Effector memory CD8-positive, alpha-beta T cell (primary cell): Measurements from ENCODE around the gene FAM228B.
A peak's percentile ranks its signal among the peaks of the same experiment; 100 is the strongest.
"Not testable (repeated sequence)": the region's sequence is repeated elsewhere in the genome, so short reads cannot be mapped to it uniquely, and the experiment has no call there.

ENCODE experiments used
- ATAC-seq: fragments of 150-1000 bp; cut with Tn5 transposase; replicated peaks from 2 replicates; pipeline ENCODE4 v1.10.0; 2021; ENCODE audit warnings: mild to moderate bottlenecking, moderate library complexity
- DNase-seq, 3 experiments: peaks; one replicate each; pipeline ENCODE4 v3.0.0; 2021
- H3K27ac Mint-ChIP-seq, 2 donors: one replicate each; pipeline ENCODE4 v1.8.0; 2022; ENCODE audit warnings: mild to moderate bottlenecking in 2 of 2, mixed read lengths in 2 of 2, moderate library complexity in 2 of 2
- H3K27me3 Mint-ChIP-seq, 2 donors: one replicate each; pipeline ENCODE4 v1.8.0; 2022; ENCODE audit warnings: mixed read lengths in 2 of 2
- H3K36me3 Mint-ChIP-seq: one replicate; pipeline ENCODE4 v1.8.0; 2022; ENCODE audit warnings: mild to moderate bottlenecking, moderate library complexity, mixed read lengths; ENCODE audit not compliant: insufficient read depth
- H3K4me1 Mint-ChIP-seq, 2 donors: one replicate each; pipeline ENCODE4 v1.8.0; 2022; ENCODE audit warnings: low read depth in 2 of 2, mixed read lengths in 2 of 2
- H3K4me3 Mint-ChIP-seq, 2 donors: one replicate each; pipeline ENCODE4 v1.8.0; 2022; ENCODE audit warnings: mild to moderate bottlenecking in 2 of 2, mixed read lengths in 2 of 2, moderate library complexity in 2 of 2
- H3K9me3 Mint-ChIP-seq, 2 donors: one replicate each; pipeline ENCODE4 v1.8.0; 2022; ENCODE audit warnings: mixed read lengths in 2 of 2

Gene FAM228B

DNA sequence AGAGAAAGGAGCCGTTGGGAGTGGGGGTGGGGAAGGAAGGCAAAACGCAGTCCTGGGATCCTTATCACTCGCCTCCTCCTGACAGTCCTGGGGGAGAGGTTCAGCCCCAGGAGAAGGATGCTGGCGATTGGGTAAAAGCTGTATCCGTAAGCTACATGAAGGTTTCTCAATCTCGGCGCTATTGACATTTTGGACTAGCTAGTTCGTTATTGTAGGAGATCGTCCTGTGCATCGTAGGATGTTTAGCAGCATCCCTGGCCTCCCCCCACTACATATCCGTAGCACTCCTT is 38.1 kb upstream of the FAM228B start:
- H3K4me1 Mint-ChIP-seq: peaks cover 8 to 9% of the 10 kb centered on the region in 2 donors
- no peaks in the 10 kb centered on the region for H3K9me3 Mint-ChIP-seq
- H3K4me3 Mint-ChIP-seq: peak overlapping the region; percentile 40 to 85
- H3K27me3 Mint-ChIP-seq: no peaks in the 10 kb centered on the region
- ATAC-seq (no peak), DNase-seq (no peak)
- H3K27ac Mint-ChIP-seq: peak overlapping the region in 1 of 2 donors; percentile 53
- H3K36me3 Mint-ChIP-seq: peaks cover 29% of the 10 kb centered on the region

DNA sequence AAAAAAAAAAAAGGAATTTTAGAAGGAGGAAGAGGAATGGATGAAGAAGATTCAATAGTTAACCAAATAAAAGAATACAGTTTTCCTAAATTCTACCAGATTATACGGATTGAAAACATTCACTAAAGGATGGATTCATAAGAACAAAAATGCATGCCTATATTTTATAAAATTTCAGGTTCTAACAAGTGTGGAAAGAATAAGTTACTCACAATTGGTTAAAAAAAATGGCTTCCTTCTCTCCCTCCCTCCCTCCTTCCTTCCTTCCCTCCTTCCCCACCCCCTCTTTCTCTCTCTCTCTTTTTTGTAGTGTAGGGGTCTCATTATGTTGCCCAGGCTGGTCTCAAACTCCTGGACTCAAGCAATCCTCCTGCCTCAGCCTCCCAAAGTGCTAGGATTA is 37.0 kb upstream of the FAM228B start:
- ATAC-seq: no peak
- Mint-ChIP-seq H3K4me3 (no peak overlapping the region), H3K9me3 (no peaks in the 10 kb centered on the region), H3K27me3 (no peaks in the 10 kb centered on the region), H3K27ac (no peak overlapping the region), H3K4me1 (peaks cover 8 to 9% of the 10 kb centered on the region in 2 donors), H3K36me3 (peaks cover 29% of the 10 kb centered on the region)
- no peak for DNase-seq

- ATAC-seq: no peak
- H3K36me3 Mint-ChIP-seq: peaks cover 22% of the 10 kb centered on the region
- H3K4me1 Mint-ChIP-seq: peaks cover 8 to 9% of the 10 kb centered on the region in 2 donors
- H3K4me3 Mint-ChIP-seq: no peak overlapping the region
- H3K9me3 Mint-ChIP-seq: no peaks in the 10 kb centered on the region
- no peak overlapping the region for H3K27ac Mint-ChIP-seq
- no peak for DNase-seq
- H3K27me3 Mint-ChIP-seq: no peaks in the 10 kb centered on the region
Measured at GRCh38 chr2:24087032-24087431, 36.2 kb upstream of the FAM228B start.

GRCh38 chr2:24088821-24089359 is 34.4 kb upstream of the FAM228B start:
- Mint-ChIP-seq H3K4me3 (no peak overlapping the region), H3K9me3 (peaks cover 0 to 2% of the 10 kb centered on the region in 2 donors), H3K4me1 (peaks cover 6 to 8% of the 10 kb centered on the region in 2 donors), H3K27ac (no peak overlapping the region), H3K36me3 (peaks cover 16% of the 10 kb centered on the region), H3K27me3 (no peaks in the 10 kb centered on the region)
- no peak for ATAC-seq
- DNase-seq: no peak

DNA sequence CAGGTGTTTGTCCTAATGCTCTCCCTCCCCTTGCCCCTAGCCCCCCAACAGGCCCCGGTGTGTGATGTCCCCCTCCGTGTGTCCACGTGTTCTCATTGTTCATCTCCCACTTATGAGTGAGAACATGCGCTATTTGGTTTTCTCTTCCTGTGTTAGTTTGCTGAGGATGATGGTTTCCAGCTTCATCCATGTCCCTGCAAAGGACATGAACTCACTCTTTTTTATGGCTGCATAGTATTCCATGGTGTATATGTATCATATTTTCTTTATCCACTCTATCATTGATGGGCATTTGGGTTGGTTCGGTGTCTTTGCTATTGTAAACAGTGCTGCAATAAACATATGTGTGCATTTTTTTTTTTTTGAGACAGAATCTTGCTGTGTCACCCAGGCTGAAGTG is 30.0 kb upstream of the FAM228B start:
- DNase-seq, H3K9me3 Mint-ChIP-seq, H3K36me3 Mint-ChIP-seq, ATAC-seq, H3K27me3 Mint-ChIP-seq, H3K27ac Mint-ChIP-seq, H3K4me1 Mint-ChIP-seq, H3K4me3 Mint-ChIP-seq: not testable (repeated sequence)

- not testable (repeated sequence) for H3K36me3 Mint-ChIP-seq, ATAC-seq, H3K4me1 Mint-ChIP-seq, H3K4me3 Mint-ChIP-seq, DNase-seq, H3K27me3 Mint-ChIP-seq, H3K9me3 Mint-ChIP-seq, H3K27ac Mint-ChIP-seq
Measured at GRCh38 chr2:24095171-24095677, 28.0 kb upstream of the FAM228B start.

GRCh38 chr2:24100732-24101131 is 22.5 kb upstream of the FAM228B start:
- DNase-seq, H3K27ac Mint-ChIP-seq, H3K4me1 Mint-ChIP-seq, ATAC-seq, H3K36me3 Mint-ChIP-seq, H3K9me3 Mint-ChIP-seq, H3K27me3 Mint-ChIP-seq, H3K4me3 Mint-ChIP-seq: not testable (repeated sequence)

DNA sequence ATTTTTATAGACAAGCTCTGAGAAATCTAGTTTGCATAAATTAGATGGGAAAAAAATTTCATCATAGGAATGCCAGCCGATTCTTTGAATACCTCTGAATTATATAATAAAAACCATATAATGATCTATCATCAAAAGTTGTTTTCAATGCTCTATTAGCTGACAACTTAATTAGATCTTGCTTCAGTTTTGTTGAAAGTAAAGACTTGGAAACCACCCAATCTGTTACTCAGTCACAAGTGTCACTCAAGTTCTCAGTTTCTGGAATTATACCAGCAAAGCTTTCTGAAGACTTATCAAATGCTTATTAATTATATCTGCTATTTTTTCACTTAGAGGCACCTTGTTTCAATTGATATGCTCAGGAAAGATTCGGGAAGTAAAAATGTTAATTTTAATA is 21.3 kb upstream of the FAM228B start:
- Mint-ChIP-seq H3K36me3 (peaks cover 5% of the 10 kb centered on the region), H3K9me3 (peaks cover 0 to 11% of the 10 kb centered on the region in 2 donors), H3K27ac (no peak overlapping the region), H3K4me3 (no peak overlapping the region), H3K27me3 (no peaks in the 10 kb centered on the region), H3K4me1 (no peaks in the 10 kb centered on the region)
- ATAC-seq: no peak
- no peak for DNase-seq

DNA sequence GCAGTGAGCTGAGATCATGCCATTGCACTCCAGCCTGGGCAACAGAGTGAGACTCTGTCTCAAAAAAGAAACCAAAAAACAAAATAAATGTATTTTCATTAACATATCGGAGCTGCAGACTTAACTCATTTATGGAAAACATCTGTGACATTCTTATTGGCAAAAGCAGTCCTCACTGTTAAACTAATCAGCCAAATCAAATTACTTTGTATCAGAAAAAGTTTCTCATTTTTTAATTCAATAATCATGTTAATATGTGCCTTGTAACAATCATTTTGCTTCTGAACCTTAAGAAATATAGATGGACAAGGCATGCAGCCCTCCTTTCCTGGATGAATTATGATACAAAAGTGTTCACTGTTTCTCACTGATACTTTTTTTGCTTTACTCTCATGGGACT is 20.6 kb upstream of the FAM228B start:
- H3K36me3 Mint-ChIP-seq: no peaks in the 10 kb centered on the region
- DNase-seq (no peak), ATAC-seq (no peak)
- H3K4me1 Mint-ChIP-seq: no peaks in the 10 kb centered on the region
- H3K9me3 Mint-ChIP-seq: peaks cover 0 to 13% of the 10 kb centered on the region in 2 donors
- no peaks in the 10 kb centered on the region for H3K27me3 Mint-ChIP-seq
- H3K27ac Mint-ChIP-seq: no peak overlapping the region
- no peak overlapping the region for H3K4me3 Mint-ChIP-seq

DNA sequence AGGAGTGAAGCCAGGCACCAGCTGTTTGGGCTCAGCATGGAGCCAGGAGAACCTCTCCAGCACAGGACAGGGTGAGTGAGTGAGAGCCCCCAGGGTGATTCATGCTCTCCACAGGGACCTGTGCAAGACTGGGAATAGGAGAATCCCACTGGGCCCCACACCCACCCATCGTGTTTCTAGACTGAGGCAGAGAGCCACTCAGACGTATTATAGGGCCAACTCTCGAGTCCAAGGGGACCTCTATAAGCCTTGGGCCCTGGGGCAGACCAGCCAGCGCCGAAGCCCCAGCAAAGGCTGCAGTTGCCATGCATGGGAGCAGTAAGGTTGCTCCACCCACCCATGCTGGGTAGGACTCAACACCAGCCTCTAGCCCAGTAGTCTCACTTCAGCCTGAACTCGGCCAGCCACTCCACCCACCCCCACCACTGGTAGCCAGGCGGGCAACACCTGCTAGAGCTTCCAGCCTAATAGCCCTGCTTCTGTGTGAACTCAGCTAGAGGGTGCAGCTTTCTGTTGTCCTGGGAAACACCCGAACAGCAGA is 19.1 kb upstream of the FAM228B start:
- Mint-ChIP-seq H3K4me3 (no peak overlapping the region), H3K27me3 (no peaks in the 10 kb centered on the region), H3K27ac (no peak overlapping the region), H3K4me1 (no peaks in the 10 kb centered on the region), H3K9me3 (peaks cover 4 to 11% of the 10 kb centered on the region in 2 donors), H3K36me3 (no peaks in the 10 kb centered on the region)
- no peak for DNase-seq
- ATAC-seq: no peak

DNA sequence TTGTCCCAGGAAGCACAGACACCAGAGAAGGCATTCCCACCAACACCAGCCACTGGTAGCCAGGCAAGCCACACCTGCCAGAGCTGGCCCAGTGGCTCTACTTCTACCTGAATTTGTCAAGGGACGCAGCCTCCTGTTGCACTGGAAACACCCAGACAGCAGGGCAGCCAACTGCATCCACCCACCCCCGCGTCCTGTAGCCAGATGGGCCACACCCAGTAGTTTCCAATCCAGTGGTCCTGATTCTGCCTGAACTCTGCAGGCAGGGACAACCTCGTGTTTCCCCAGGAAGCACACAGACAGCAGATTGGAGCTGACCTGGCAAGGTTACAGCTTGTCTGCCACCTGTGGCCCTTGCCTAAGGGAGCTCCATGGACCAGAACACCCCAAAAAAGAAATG is 18.4 kb upstream of the FAM228B start:
- no peaks in the 10 kb centered on the region for H3K36me3 Mint-ChIP-seq
- H3K4me1 Mint-ChIP-seq: no peaks in the 10 kb centered on the region
- DNase-seq (no peak), ATAC-seq (no peak)
- no peak overlapping the region for H3K27ac Mint-ChIP-seq
- no peaks in the 10 kb centered on the region for H3K27me3 Mint-ChIP-seq
- no peak overlapping the region for H3K4me3 Mint-ChIP-seq
- peaks cover 4 to 11% of the 10 kb centered on the region in 2 donors for H3K9me3 Mint-ChIP-seq

GRCh38 chr2:24105816-24106215 is 17.5 kb upstream of the FAM228B start:
- no peaks in the 10 kb centered on the region for H3K27me3 Mint-ChIP-seq
- H3K36me3 Mint-ChIP-seq: no peaks in the 10 kb centered on the region
- no peaks in the 10 kb centered on the region for H3K4me1 Mint-ChIP-seq
- DNase-seq (no peak), ATAC-seq (no peak)
- H3K9me3 Mint-ChIP-seq: peaks cover 4 to 11% of the 10 kb centered on the region in 2 donors
- no peak overlapping the region for H3K27ac Mint-ChIP-seq
- H3K4me3 Mint-ChIP-seq: no peak overlapping the region

- H3K36me3 Mint-ChIP-seq: no peaks in the 10 kb centered on the region
- H3K27ac Mint-ChIP-seq: no peak overlapping the region
- no peak for DNase-seq
- no peak for ATAC-seq
- H3K27me3 Mint-ChIP-seq: no peaks in the 10 kb centered on the region
- H3K9me3 Mint-ChIP-seq: peaks cover 4 to 11% of the 10 kb centered on the region in 2 donors
- no peak overlapping the region for H3K4me3 Mint-ChIP-seq
- no peaks in the 10 kb centered on the region for H3K4me1 Mint-ChIP-seq
Measured at GRCh38 chr2:24106786-24107185, 16.5 kb upstream of the FAM228B start.

- H3K4me1 Mint-ChIP-seq: no peaks in the 10 kb centered on the region
- no peaks in the 10 kb centered on the region for H3K27me3 Mint-ChIP-seq
- ATAC-seq: no peak
- DNase-seq: no peak
- H3K36me3 Mint-ChIP-seq: no peaks in the 10 kb centered on the region
- H3K4me3 Mint-ChIP-seq: no peak overlapping the region
- peaks cover 4 to 11% of the 10 kb centered on the region in 2 donors for H3K9me3 Mint-ChIP-seq
- H3K27ac Mint-ChIP-seq: no peak overlapping the region
Measured at GRCh38 chr2:24107336-24107735, 15.9 kb upstream of the FAM228B start.
